Smooth muscle cell (in vitro differentiated cells): ENCODE data around the gene TH. TPM values are rescaled to one million over a fixed set of nuclear protein-coding genes. Genes with fewer than 3 reads are reported as not detected.

Experiments
- DNase-seq: peaks from one replicate; lab custom pipeline; 2025; ENCODE audit not compliant: unreplicated experiment; lab: John Stamatoyannopoulos, UW
- H2AFZ ChIP-seq: fragments of 200-600 bp; sonication (generic); 2 replicates; pipeline ENCODE4 v1.6.0; 2016; ENCODE audit warnings: antibody characterized with exemption, low read depth, mild to moderate bottlenecking
- H3F3A ChIP-seq: fragments of 200-600 bp; sonication (generic); 2 replicates; pipeline ENCODE4 v1.6.0; 2017; ENCODE audit warnings: antibody characterized with exemption, low read depth
- H3K27ac ChIP-seq: fragments of 200-600 bp; sonication (generic); 2 replicates; pipeline ENCODE4 v1.5.1; 2016; ENCODE audit warnings: low read depth, mild to moderate bottlenecking
- H3K27me3 ChIP-seq: fragments of 200-600 bp; sonication (generic); 2 replicates; pipeline ENCODE4 v1.6.1; 2016; ENCODE audit warnings: low read depth, mild to moderate bottlenecking
- H3K36me3 ChIP-seq: fragments of 200-600 bp; sonication (generic); 2 replicates; pipeline ENCODE4 v1.5.1; 2016; ENCODE audit warnings: low read depth
- H3K4me1 ChIP-seq: fragments of 200-600 bp; sonication (generic); 2 replicates; pipeline ENCODE4 v1.5.1; 2016; ENCODE audit warnings: low read depth
- H3K4me2 ChIP-seq: fragments of 200-600 bp; sonication (generic); 2 replicates; pipeline ENCODE4 v1.6.0; 2016; ENCODE audit warnings: mild to moderate bottlenecking
- H3K4me3 ChIP-seq: fragments of 200-600 bp; sonication (generic); 2 replicates; pipeline ENCODE4 v1.5.1; 2016; ENCODE audit warnings: mild to moderate bottlenecking
- H3K79me2 ChIP-seq: fragments of 200-600 bp; sonication (generic); 2 replicates; pipeline ENCODE4 v1.6.0; 2016; ENCODE audit warnings: low read depth, mild to moderate bottlenecking
- H3K9ac ChIP-seq: fragments of 200-600 bp; sonication (generic); 2 replicates; pipeline ENCODE4 v1.6.0; 2016; ENCODE audit warnings: low read depth
- H3K9me3 ChIP-seq: fragments of 200-600 bp; sonication (generic); replicated peaks from 2 replicates; pipeline ENCODE4 v1.5.1; 2016; ENCODE audit warnings: low read depth
- H4K20me1 ChIP-seq: fragments of 200-600 bp; sonication (generic); 2 replicates; pipeline ENCODE4 v1.6.0; 2016; ENCODE audit warnings: low read depth
- CTCF ChIP-seq: fragments of 200-600 bp; sonication (generic); IDR thresholded peaks from 2 replicates; pipeline ENCODE4 v1.5.1; 2017; ENCODE audit warnings: borderline replicate concordance, mild to moderate bottlenecking, antibody characterized with exemption; ENCODE audit not compliant: insufficient read depth, poor library complexity, severe bottlenecking
- WGBS: methylation state at CpG from one replicate; pipeline ENCODE4 v1.1.7; 2016; ENCODE audit warnings: low lambda C conversion rate; 5-methylcytosine and 5-hydroxymethylcytosine counted together
- polyA plus RNA-seq: library from polyadenylated mRNA; unstranded; fragments of >200 nt; fragmentation: Nextera tagmentation; extraction: Ambion mirVana; gene quantifications from 2 replicates; pipeline ENCODE4 v1.2.1, GENCODE V29; 2016
- total RNA-seq: library from RNA; depleted of rRNA; stranded (reverse); fragments of >200 nt; gene quantifications from 2 replicates; pipeline ENCODE4 v1.2.3, GENCODE V29; 2014

TH gene
- total and polyA plus RNA-seq, 2 experiments from 2014 or later, result not detected

GRCh38 chr11:2168286-2169004 is 3.2 kb downstream of the TH start:
- no peak for DNase-seq
- no peaks in the 10 kb centered on the region for H3K9me3 ChIP-seq
- H3K9ac ChIP-seq, result no peak overlapping the region
- no peaks in the 10 kb centered on the region for H3F3A ChIP-seq
- no peak overlapping the region for H2AFZ ChIP-seq
- no peak for TF ChIP-seq CTCF
- H3K27ac ChIP-seq, result no peak overlapping the region
- H3K79me2 ChIP-seq, result no peaks in the 10 kb centered on the region
- WGBS, result 93% methylated on average over 27 of the region's 33 CpGs
- no peak overlapping the region for H3K4me2 ChIP-seq
- no peak overlapping the region for H3K4me3 ChIP-seq
- no peaks in the 10 kb centered on the region for H4K20me1 ChIP-seq
- no peaks in the 10 kb centered on the region for H3K4me1 ChIP-seq
- H3K36me3 ChIP-seq, result no peaks in the 10 kb centered on the region
- no peaks in the 10 kb centered on the region for H3K27me3 ChIP-seq

GRCh38 chr11:2167141-2168045 is 4.2 kb downstream of the TH start:
- H3K27ac ChIP-seq, result no peak overlapping the region
- no peaks in the 10 kb centered on the region for H3K79me2 ChIP-seq
- no peak overlapping the region for H3K9ac ChIP-seq
- no peaks in the 10 kb centered on the region for H3K9me3 ChIP-seq
- H3K4me2 ChIP-seq, result no peak overlapping the region
- no peaks in the 10 kb centered on the region for H4K20me1 ChIP-seq
- WGBS, result 86% methylated on average over 30 of the region's 31 CpGs
- no peak overlapping the region for H2AFZ ChIP-seq
- H3K27me3 ChIP-seq, result no peaks in the 10 kb centered on the region
- H3K4me1 ChIP-seq, result no peaks in the 10 kb centered on the region
- TF ChIP-seq CTCF, result no peak
- no peaks in the 10 kb centered on the region for H3K36me3 ChIP-seq
- no peaks in the 10 kb centered on the region for H3F3A ChIP-seq
- DNase-seq, result no peak
- H3K4me3 ChIP-seq, result no peak overlapping the region

- no peak overlapping the region for H2AFZ ChIP-seq
- peak overlapping the region; percentile 22 for H3K4me2 ChIP-seq
- no peaks in the 10 kb centered on the region for H3K9me3 ChIP-seq
These were observed 5.3 kb downstream of the TH start for GRCh38 chr11:2166091-2166851.

More at GRCh38 chr11:2166091-2166851, 5.3 kb downstream of the TH start:
- 48% methylated on average over 52 of the region's 70 CpGs for WGBS
- no peaks in the 10 kb centered on the region for H3K79me2 ChIP-seq
- H3K27ac ChIP-seq, result no peak overlapping the region
- H3K4me1 ChIP-seq, result no peaks in the 10 kb centered on the region
- H4K20me1 ChIP-seq, result no peaks in the 10 kb centered on the region
- H3K4me3 ChIP-seq, result no peak overlapping the region
- no peaks in the 10 kb centered on the region for H3K27me3 ChIP-seq
- peak; percentile 40 for TF ChIP-seq CTCF
- no peak overlapping the region for H3K9ac ChIP-seq
- no peaks in the 10 kb centered on the region for H3F3A ChIP-seq
- no peaks in the 10 kb centered on the region for H3K36me3 ChIP-seq
- no peak for DNase-seq
